WTC11 (cell line): ENCODE results near the gene MRPS16. TPM values are rescaled to one million over a fixed set of nuclear protein-coding genes. Genes with fewer than 3 reads are reported as not detected.

ENCODE experiments used
- AFF4 ChIP-seq: sonication (generic); formaldehyde crosslinking; IDR thresholded peaks from 2 replicates; pipeline ENCODE4 v1.8.1; 2023; ENCODE audit warnings: mild to moderate bottlenecking, missing genetic modification reagents, borderline replicate concordance
- ATF1 ChIP-seq: sonication (generic); formaldehyde crosslinking; IDR thresholded peaks from 2 replicates; pipeline ENCODE4 v1.8.1; 2023; ENCODE audit warnings: mild to moderate bottlenecking, moderate library complexity, missing genetic modification reagents
- ATF6 ChIP-seq: sonication (generic); formaldehyde crosslinking; IDR thresholded peaks from 2 replicates; pipeline ENCODE4 v1.8.1; 2023; ENCODE audit warnings: mild to moderate bottlenecking, missing genetic modification reagents
- CREB1 ChIP-seq: sonication (generic); formaldehyde crosslinking; IDR thresholded peaks from 2 replicates; pipeline ENCODE4 v1.8.0; 2023; ENCODE audit warnings: mild to moderate bottlenecking, missing genetic modification reagents
- ESRRA ChIP-seq: sonication (generic); formaldehyde crosslinking; IDR thresholded peaks from 2 replicates; pipeline ENCODE4 v1.8.1; 2022; ENCODE audit warnings: mild to moderate bottlenecking, missing genetic modification reagents, borderline replicate concordance
- GTF2I ChIP-seq: fragments of 250-450 bp; sonication (Bioruptor Pico); conservative IDR thresholded peaks from 2 replicates; pipeline ENCODE4 v1.4.0; 2021; ENCODE audit warnings: mild to moderate bottlenecking
- HMGA2 ChIP-seq: fragments of 250-450 bp; sonication (Bioruptor Pico); IDR thresholded peaks from 2 replicates; pipeline ENCODE4 v1.4.0; 2021; ENCODE audit warnings: mild to moderate bottlenecking, moderate library complexity
- JAZF1 ChIP-seq: fragments of 250-450 bp; sonication (Bioruptor Pico); IDR thresholded peaks from 2 replicates; pipeline ENCODE4 v1.9.0; 2021; ENCODE audit warnings: moderate library complexity, mild to moderate bottlenecking, inconsistent platforms
- JUN ChIP-seq: sonication (generic); formaldehyde crosslinking; IDR thresholded peaks from 2 replicates; pipeline ENCODE4 v1.8.0; 2023; ENCODE audit warnings: mild to moderate bottlenecking, missing genetic modification reagents
- MLX ChIP-seq: sonication (generic); formaldehyde crosslinking; IDR thresholded peaks from 2 replicates; pipeline ENCODE4 v1.8.1; 2023; ENCODE audit warnings: mild to moderate bottlenecking, missing genetic modification reagents, moderate library complexity
- NFE2L1 ChIP-seq: sonication (generic); formaldehyde crosslinking; IDR thresholded peaks from 2 replicates; pipeline ENCODE4 v1.8.1; 2023; ENCODE audit warnings: missing genetic modification reagents
- NR3C1 ChIP-seq: sonication (generic); formaldehyde crosslinking; conservative IDR thresholded peaks from 2 replicates; pipeline ENCODE4 v1.8.1; 2023; ENCODE audit warnings: low read depth, mild to moderate bottlenecking, missing genetic modification reagents
- PRRX2 ChIP-seq: fragments of 250-450 bp; sonication (Bioruptor Pico); IDR thresholded peaks from 2 replicates; pipeline ENCODE4 v1.8.0; 2021; ENCODE audit warnings: mild to moderate bottlenecking
- RELA ChIP-seq: sonication (generic); formaldehyde crosslinking; IDR thresholded peaks from 2 replicates; pipeline ENCODE4 v1.8.1; 2022; ENCODE audit warnings: missing genetic modification reagents, mild to moderate bottlenecking, borderline replicate concordance
- SOX15 ChIP-seq: fragments of 250-450 bp; sonication (Bioruptor Pico); IDR thresholded peaks from 2 replicates; pipeline ENCODE4 v1.9.0; 2021; ENCODE audit warnings: mild to moderate bottlenecking
- ZNF121 ChIP-seq: sonication (generic); formaldehyde crosslinking; IDR thresholded peaks from 2 replicates; pipeline ENCODE4 v1.8.0; 2023; ENCODE audit warnings: missing genetic modification reagents
- ZNF138 ChIP-seq: sonication (generic); formaldehyde crosslinking; conservative IDR thresholded peaks from 2 replicates; pipeline ENCODE4 v1.8.1; 2022; ENCODE audit warnings: mild to moderate bottlenecking, moderate library complexity, missing genetic modification reagents
- ZNF232 ChIP-seq: sonication (generic); formaldehyde crosslinking; IDR thresholded peaks from 2 replicates; pipeline ENCODE4 v1.8.0; 2022; ENCODE audit warnings: mild to moderate bottlenecking, missing genetic modification reagents
- ZSCAN18 ChIP-seq: fragments of 250-450 bp; sonication (Bioruptor Pico); IDR thresholded peaks from 2 replicates; pipeline ENCODE4 v2.1.2; 2022; ENCODE audit warnings: mild to moderate bottlenecking, moderate library complexity
- total RNA-seq: library from RNA; stranded (reverse); gene quantifications from 3 replicates; pipeline ENCODE4 v1.2.3, GENCODE V29; 2021
- TF ChIP-seq, protein P1 (sequence below): sonication (generic); formaldehyde crosslinking; conservative IDR thresholded peaks from 2 replicates; pipeline ENCODE4 v1.8.1; 2022; ENCODE audit warnings: mild to moderate bottlenecking, missing genetic modification reagents
- TF ChIP-seq, protein P2 (sequence below): sonication (generic); formaldehyde crosslinking; IDR thresholded peaks from 2 replicates; pipeline ENCODE4 v1.8.1; 2022; ENCODE audit warnings: missing genetic modification reagents, borderline replicate concordance
- TF ChIP-seq, protein P3 (sequence below): sonication (generic); formaldehyde crosslinking; IDR thresholded peaks from 2 replicates; pipeline ENCODE4 v1.8.0; 2023; ENCODE audit warnings: missing genetic modification reagents
- TF ChIP-seq, protein P4 (sequence below): fragments of 250-450 bp; sonication (Bioruptor Pico); IDR thresholded peaks from 2 replicates; pipeline ENCODE4 v1.9.0; 2021; ENCODE audit warnings: mild to moderate bottlenecking

Gene MRPS16
- total RNA-seq, 1 experiment from 2014 or later = 157 TPM

DNA sequence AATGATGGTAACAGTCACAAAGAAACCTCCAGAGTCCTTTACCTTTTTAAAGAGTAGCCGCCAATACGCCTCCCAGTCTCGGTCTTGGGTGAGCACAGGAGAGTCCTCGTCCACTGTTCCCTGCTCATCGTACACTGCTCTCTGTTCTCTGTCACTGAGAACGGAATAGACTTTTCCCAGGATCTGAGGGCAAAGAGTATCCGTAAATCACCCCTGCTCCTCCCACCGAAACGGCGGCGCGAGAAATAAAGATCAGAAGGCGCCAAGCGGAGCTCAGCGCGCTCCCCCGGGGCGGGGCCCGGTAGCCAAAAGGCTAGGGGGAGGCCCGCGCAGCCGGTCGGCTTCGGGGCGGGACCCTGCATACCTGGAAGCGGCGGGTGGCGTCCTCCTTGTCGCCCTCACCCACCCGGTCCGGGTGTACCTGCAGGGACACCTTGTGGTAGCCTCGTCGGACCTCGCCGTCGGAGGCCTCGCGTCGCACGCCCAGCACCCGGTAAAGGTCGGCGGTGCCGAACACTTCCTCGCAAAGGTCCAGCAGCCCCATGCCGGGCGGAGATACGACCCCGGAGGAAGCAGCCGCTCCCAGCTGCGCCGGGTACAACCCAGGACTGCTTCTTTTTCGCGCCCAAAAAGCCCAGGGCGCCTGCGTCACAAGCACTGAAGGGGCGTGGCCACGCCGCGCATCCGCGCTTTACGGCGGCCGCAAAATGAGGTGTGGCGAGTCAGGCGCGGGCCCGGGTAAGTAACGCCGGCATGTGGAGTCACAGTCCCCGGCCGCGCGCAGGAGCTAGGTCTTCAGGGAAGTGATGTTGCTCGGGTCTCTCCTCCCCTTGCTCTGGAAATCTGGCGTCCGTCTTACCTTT, 5.6 kb downstream of the MRPS16 start, which contains the start of gene DNAJC9 (continued):
- TF ChIP-seq AFF4 (CRISPR knock-in tag) (peak; percentile 48; the same call in 1 of the 2 replicates), ESRRA (peak; percentile 88; the same call in 1 of the 2 replicates), PRRX2 (peak; percentile 83; the same call in 1 of the 2 replicates), ZNF138 (CRISPR knock-in tag) (no peak), ZSCAN18 (no peak), SOX15 (no peak), ATF6 (CRISPR knock-in tag) (no peak), ATF1 (CRISPR knock-in tag) (peak; percentile 91), JUN (CRISPR knock-in tag) (peak; percentile 48; the same call in 1 of the 2 replicates), MLX (CRISPR knock-in tag) (0 out of 2 replicates have a peak, but pooled peaks have one; percentile 57), NR3C1 (CRISPR knock-in tag) (no peak), RELA (CRISPR knock-in tag) (peak; percentile 64; the same call in 1 of the 2 replicates), CREB1 (CRISPR knock-in tag) (peak; percentile 46), NFE2L1 (CRISPR knock-in tag) (peak; percentile 83), HMGA2 (no peak), GTF2I (CRISPR knock-in tag) (no peak), JAZF1 (CRISPR knock-in tag) (0 out of 2 replicates have a peak, but pooled peaks have one; percentile 55), ZNF232 (peak; percentile 65), ZNF121 (no peak)
- TF ChIP-seq, protein P1, sequence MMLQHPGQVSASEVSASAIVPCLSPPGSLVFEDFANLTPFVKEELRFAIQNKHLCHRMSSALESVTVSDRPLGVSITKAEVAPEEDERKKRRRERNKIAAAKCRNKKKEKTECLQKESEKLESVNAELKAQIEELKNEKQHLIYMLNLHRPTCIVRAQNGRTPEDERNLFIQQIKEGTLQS (CRISPR knock-in tag) = no peak
- TF ChIP-seq, protein P2, sequence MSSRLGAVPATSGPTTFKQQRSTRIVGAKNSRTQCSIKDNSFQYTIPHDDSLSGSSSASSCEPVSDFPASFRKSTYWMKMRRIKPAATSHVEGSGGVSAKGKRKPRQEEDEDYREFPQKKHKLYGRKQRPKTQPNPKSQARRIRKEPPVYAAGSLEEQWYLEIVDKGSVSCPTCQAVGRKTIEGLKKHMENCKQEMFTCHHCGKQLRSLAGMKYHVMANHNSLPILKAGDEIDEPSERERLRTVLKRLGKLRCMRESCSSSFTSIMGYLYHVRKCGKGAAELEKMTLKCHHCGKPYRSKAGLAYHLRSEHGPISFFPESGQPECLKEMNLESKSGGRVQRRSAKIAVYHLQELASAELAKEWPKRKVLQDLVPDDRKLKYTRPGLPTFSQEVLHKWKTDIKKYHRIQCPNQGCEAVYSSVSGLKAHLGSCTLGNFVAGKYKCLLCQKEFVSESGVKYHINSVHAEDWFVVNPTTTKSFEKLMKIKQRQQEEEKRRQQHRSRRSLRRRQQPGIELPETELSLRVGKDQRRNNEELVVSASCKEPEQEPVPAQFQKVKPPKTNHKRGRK (CRISPR knock-in tag) = 0 out of 2 replicates have a peak, but pooled peaks have one; percentile 35
- TF ChIP-seq, protein P3, sequence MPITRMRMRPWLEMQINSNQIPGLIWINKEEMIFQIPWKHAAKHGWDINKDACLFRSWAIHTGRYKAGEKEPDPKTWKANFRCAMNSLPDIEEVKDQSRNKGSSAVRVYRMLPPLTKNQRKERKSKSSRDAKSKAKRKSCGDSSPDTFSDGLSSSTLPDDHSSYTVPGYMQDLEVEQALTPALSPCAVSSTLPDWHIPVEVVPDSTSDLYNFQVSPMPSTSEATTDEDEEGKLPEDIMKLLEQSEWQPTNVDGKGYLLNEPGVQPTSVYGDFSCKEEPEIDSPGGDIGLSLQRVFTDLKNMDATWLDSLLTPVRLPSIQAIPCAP (CRISPR knock-in tag) = peak; percentile 86; the same call in 1 of the 2 replicates
- TF ChIP-seq, protein P4, sequence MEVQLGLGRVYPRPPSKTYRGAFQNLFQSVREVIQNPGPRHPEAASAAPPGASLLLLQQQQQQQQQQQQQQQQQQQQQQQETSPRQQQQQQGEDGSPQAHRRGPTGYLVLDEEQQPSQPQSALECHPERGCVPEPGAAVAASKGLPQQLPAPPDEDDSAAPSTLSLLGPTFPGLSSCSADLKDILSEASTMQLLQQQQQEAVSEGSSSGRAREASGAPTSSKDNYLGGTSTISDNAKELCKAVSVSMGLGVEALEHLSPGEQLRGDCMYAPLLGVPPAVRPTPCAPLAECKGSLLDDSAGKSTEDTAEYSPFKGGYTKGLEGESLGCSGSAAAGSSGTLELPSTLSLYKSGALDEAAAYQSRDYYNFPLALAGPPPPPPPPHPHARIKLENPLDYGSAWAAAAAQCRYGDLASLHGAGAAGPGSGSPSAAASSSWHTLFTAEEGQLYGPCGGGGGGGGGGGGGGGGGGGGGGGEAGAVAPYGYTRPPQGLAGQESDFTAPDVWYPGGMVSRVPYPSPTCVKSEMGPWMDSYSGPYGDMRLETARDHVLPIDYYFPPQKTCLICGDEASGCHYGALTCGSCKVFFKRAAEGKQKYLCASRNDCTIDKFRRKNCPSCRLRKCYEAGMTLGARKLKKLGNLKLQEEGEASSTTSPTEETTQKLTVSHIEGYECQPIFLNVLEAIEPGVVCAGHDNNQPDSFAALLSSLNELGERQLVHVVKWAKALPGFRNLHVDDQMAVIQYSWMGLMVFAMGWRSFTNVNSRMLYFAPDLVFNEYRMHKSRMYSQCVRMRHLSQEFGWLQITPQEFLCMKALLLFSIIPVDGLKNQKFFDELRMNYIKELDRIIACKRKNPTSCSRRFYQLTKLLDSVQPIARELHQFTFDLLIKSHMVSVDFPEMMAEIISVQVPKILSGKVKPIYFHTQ (CRISPR knock-in tag) = peak; percentile 80; the same call in 1 of the 2 replicates
